Ascending aorta (tissue), 2 donors: ENCODE data around the gene MS4A4E. TPM values are rescaled to one million over a fixed set of nuclear protein-coding genes. Genes with fewer than 3 reads are reported as not detected.
"Not testable (repeated sequence)": the region's sequence is repeated elsewhere in the genome, so short reads cannot be mapped to it uniquely, and the experiment has no call there.

ENCODE experiments used
- DNase-seq, 2 donors: peaks; one replicate each; pipeline ENCODE4 v3.0.0-alpha.2; 2019; ENCODE audit warnings: low spot score in 2 of 2
- H3K27ac ChIP-seq, 2 donors: fragments of 200-600 bp; sonication (generic); one replicate each; pipeline ENCODE4 v1.5.1; 2016 to 2017; ENCODE audit warnings: mild to moderate bottlenecking in 1 of 2
- H3K27me3 ChIP-seq: fragments of 200-600 bp; sonication (generic); one replicate; pipeline ENCODE4 v1.5.1; 2017
- H3K36me3 ChIP-seq, 2 donors: fragments of 200-600 bp; sonication (generic); one replicate each; pipeline ENCODE4 v1.5.1; 2016
- H3K4me1 ChIP-seq, 2 donors: fragments of 200-600 bp; sonication (generic); one replicate each; pipeline ENCODE4 v1.5.1; 2016 to 2017; ENCODE audit warnings: mild to moderate bottlenecking in 1 of 2
- H3K4me3 ChIP-seq, 2 donors: fragments of 200-600 bp; sonication (generic); one replicate each; pipeline ENCODE4 v1.5.1; 2016 to 2017; ENCODE audit warnings: mild to moderate bottlenecking in 1 of 2
- H3K9me3 ChIP-seq, 2 donors: fragments of 200-600 bp; sonication (generic); one replicate each; pipeline ENCODE4 v1.5.1; 2016
- CTCF ChIP-seq, 3 experiments: fragments of 200-600 bp in 2 of 3; fragments of 450-650 bp in 1 of 3; sonication (generic) in 2 of 3; IDR thresholded peaks; one replicate each; pipeline ENCODE4 v1.5.1; 2016 to 2019; ENCODE audit warnings: antibody characterized with exemption in 3 of 3, mild to moderate bottlenecking in 1 of 3, moderate library complexity in 1 of 3
- intact Hi-C: fragments of 100-400 bp; cut with DNase I; formaldehyde crosslinking; loops from one replicate; pipeline ENCODE4 v1.15.1; 2023
- total RNA-seq: library from RNA; depleted of rRNA; stranded (reverse); fragments of >200 nt; gene quantifications from one replicate; pipeline ENCODE4 v1.1.0, GENCODE V29; 2016

The MS4A4E gene
- total RNA-seq, 1 donor from 2014 or later, result 0.75 TPM

- Histone ChIP-seq H3K27me3 (no peaks in the 10 kb centered on the region), H3K27ac (no peak overlapping the region), H3K9me3 (no peaks in the 10 kb centered on the region), H3K4me3 (no peak overlapping the region), H3K4me1 (no peaks in the 10 kb centered on the region), H3K36me3 (no peaks in the 10 kb centered on the region)
- intact Hi-C loops, result no loop called here
- no peak for TF ChIP-seq CTCF (IDR thresholded peaks at IDR 0.05)
- DNase-seq, result no peak
These were observed 87.0 kb downstream of the MS4A4E start for GRCh38 chr11:60155931-60156330.

- H3K27ac ChIP-seq, H3K27me3 ChIP-seq, DNase-seq, H3K4me3 ChIP-seq, H3K9me3 ChIP-seq, H3K36me3 ChIP-seq, intact Hi-C loops, H3K4me1 ChIP-seq: not testable (repeated sequence)
These were observed 90.2 kb downstream of the MS4A4E start for GRCh38 chr11:60152727-60153126.

- H3K36me3 ChIP-seq, result no peaks in the 10 kb centered on the region
- H3K4me1 ChIP-seq, result no peaks in the 10 kb centered on the region
- no peak overlapping the region for H3K4me3 ChIP-seq
- DNase-seq, result no peak
- no peak for TF ChIP-seq CTCF (IDR thresholded peaks at IDR 0.05)
- no peak overlapping the region for H3K27ac ChIP-seq
- H3K9me3 ChIP-seq, result no peaks in the 10 kb centered on the region
- H3K27me3 ChIP-seq, result no peaks in the 10 kb centered on the region
- intact Hi-C loops, result no loop called here
These were observed 92.7 kb downstream of the MS4A4E start for GRCh38 chr11:60150279-60150678.

Other genes with a start within 250 kb of the MS4A4E start
- not detected for gene OOSP4B, start 226.0 kb downstream of the MS4A4E start, total RNA-seq
- gene OOSP2, start 202.7 kb downstream of the MS4A4E start, total RNA-seq, result not detected
- gene MS4A3, start 186.5 kb downstream of the MS4A4E start, total RNA-seq, result not detected
- not detected for gene MS4A2, start 154.5 kb downstream of the MS4A4E start, total RNA-seq
- gene MS4A6A, start 60.1 kb downstream of the MS4A4E start, total RNA-seq, result 35.0 TPM
- gene MS4A4A, start 37.5 kb upstream of the MS4A4E start, total RNA-seq, result 7.9 TPM
- not detected for gene MS4A6E, start 84.1 kb upstream of the MS4A4E start, total RNA-seq
- gene MS4A7, start 135.4 kb upstream of the MS4A4E start, total RNA-seq, result 114 TPM
- gene MS4A14, start 153.3 kb upstream of the MS4A4E start, total RNA-seq, result not detected
- gene MS4A5, start 186.4 kb upstream of the MS4A4E start, total RNA-seq, result not detected
- not detected for gene MS4A1, start 212.7 kb upstream of the MS4A4E start, total RNA-seq
- not detected for gene MS4A12, start 249.6 kb upstream of the MS4A4E start, total RNA-seq